ENCODE data around the gene CAMK1G.

CAMK1G gene

GRCh38 chr1:209619696-209620486, 36.4 kb downstream of the CAMK1G start:
- TF ChIP-seq, protein P1, sequence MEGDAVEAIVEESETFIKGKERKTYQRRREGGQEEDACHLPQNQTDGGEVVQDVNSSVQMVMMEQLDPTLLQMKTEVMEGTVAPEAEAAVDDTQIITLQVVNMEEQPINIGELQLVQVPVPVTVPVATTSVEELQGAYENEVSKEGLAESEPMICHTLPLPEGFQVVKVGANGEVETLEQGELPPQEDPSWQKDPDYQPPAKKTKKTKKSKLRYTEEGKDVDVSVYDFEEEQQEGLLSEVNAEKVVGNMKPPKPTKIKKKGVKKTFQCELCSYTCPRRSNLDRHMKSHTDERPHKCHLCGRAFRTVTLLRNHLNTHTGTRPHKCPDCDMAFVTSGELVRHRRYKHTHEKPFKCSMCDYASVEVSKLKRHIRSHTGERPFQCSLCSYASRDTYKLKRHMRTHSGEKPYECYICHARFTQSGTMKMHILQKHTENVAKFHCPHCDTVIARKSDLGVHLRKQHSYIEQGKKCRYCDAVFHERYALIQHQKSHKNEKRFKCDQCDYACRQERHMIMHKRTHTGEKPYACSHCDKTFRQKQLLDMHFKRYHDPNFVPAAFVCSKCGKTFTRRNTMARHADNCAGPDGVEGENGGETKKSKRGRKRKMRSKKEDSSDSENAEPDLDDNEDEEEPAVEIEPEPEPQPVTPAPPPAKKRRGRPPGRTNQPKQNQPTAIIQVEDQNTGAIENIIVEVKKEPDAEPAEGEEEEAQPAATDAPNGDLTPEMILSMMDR (IDR thresholded peaks at IDR 0.05; ENCODE audit: extremely low read depth, missing control alignments): no peak
- DNase-seq (ENCODE audit: low spot score): no peak

DNA sequence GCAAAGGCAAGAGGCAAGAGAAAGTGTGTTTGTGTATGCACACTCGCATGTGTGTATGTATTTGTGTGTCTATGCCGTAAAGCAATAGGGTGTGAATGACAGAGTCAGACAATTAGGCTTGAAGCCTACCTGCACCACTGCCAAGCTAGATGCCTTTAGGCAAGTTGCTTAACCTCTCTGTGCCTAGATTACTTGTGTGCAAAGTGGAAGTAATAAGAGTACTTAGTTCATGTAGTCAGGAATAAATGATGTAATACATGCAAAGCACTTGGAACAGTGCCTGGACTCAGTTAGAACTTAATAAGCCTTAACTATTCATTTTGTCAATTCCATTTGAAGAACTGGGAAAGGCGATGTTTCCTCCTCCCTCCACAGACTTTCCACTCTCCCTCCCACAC, 37.0 kb downstream of the CAMK1G start:
- DNase-seq (ENCODE audit: low spot score): no peak
- TF ChIP-seq, protein P1 (IDR thresholded peaks at IDR 0.05; ENCODE audit: extremely low read depth, missing control alignments): no peak

GRCh38 chr1:209621286-209621685, 37.8 kb downstream of the CAMK1G start:
- TF ChIP-seq, protein P1 (IDR thresholded peaks at IDR 0.05; ENCODE audit: extremely low read depth, missing control alignments): no peak
- DNase-seq (ENCODE audit: low spot score): no peak

GRCh38 chr1:209621741-209622655, 38.5 kb downstream of the CAMK1G start:
- TF ChIP-seq, protein P1 (IDR thresholded peaks at IDR 0.05; ENCODE audit: extremely low read depth, missing control alignments): no peak
- no peak for DNase-seq (ENCODE audit: low spot score)

DNA sequence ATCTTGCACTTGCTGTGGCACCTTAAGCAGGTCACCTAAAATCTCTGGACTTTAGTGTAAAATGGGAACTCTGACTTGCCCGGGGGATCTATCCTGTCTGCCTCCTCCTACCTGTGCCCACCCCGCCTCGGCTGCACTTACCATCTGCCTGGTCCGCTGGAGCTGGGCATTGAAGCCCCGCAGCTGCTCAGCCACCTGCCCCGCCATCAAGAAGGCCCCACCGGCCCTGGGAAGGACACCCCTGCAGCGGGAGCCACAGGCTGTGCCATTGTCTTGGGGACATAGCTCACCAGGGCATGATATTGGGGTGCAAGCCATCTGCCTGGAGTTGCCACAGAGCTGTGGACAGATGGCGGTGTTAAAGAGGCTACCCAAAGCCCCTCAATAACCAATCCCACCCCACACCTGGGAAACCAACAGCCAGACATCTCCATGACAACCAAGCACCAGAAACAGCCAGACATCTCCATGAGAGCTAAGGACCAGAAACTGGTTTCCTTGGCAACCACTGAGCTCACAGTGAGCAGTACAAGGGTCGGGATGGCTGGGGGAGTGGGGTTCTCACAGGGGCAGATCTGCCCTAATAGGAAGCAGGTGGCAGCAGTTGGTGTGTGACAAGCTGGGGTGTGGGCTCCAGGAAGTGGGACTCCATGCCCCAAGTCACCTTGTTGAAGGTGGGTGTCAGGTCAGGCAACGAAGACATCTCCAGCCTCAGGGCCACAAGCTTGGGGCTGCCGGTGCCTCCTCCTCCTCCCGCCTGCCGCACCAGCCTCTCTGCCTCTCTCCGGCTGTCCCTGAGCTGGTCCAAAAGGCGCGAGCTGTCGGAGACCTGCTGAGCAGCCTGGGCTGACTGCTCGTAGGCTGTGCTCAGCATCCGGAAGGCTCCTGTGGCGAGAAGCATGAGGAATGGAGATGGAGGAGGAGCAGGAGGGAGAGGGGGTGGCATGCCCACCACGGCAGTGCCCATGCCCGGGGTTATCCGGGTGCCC, 39.6 kb downstream of the CAMK1G start:
- TF ChIP-seq, protein P1 (IDR thresholded peaks at IDR 0.05; ENCODE audit: extremely low read depth, missing control alignments): no peak
- no peak for DNase-seq (ENCODE audit: low spot score)

DNA sequence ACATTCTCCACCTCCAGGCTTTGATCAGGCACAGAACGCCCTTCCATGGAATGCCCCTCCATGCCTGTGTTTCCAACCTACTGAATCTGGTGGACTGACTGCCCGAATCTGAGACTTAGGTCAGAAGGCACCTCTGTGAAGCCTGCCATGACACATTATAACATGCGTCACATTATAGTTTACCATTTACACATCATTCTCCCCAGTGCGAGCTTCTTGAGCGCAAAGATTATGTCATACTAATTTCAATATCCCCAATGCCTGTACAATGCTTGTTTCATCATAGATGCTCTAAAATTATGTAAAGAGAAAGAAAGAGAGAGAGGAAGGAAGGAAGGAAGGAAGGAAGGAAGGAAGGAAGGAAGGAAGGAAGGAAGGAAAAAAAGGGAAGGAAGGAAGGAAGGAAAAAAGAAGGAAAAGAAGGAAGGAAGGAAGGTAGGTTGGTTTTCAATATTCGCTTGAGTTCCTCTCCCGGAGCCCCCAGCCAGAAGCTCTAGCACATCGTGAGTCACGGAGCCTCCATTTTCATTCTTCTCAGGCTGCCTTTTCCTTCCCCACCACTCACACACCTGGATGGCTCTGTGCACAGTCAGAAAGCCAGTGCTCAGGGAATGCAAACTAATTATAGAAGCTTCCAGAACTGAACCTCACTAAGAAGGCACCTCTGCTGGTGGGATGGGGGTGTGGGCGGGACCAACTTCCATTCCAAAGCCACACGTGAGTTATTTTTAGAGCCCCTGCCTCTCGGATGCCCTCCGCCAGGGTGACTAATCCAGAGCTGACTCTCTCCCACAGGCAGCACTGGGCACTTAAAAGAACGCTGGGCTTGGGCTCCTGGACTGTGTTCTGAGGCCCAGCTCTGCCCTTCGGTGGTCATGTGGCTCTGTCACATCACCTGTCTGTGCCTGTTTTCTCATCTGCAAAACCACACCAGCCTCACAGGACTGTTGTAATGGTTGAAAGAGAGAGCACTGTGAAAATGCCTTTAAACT, 41.3 kb downstream of the CAMK1G start:
- TF ChIP-seq, protein P1 (IDR thresholded peaks at IDR 0.05; ENCODE audit: extremely low read depth, missing control alignments): no peak
- no peak for DNase-seq (ENCODE audit: low spot score)

Data from GM20000 (cell line).